H1 (cell line): ENCODE measurements around the gene SLC35E3. TPM values are rescaled to one million over a fixed set of nuclear protein-coding genes. Genes with fewer than 3 reads are reported as not detected.

ENCODE experiments used
- CTCF ChIA-PET: fragments of 300-600 bp; sonication (Branson Sonifier 250); formaldehyde crosslinking; loops from one replicate; lab custom pipeline; 2021; ENCODE audit not compliant: partially characterized antibody; lab: Charles Lee
- POLR2A ChIA-PET: fragments of 300-600 bp; sonication (Branson Sonifier 250); formaldehyde crosslinking; loops from one replicate; lab custom pipeline; 2021; ENCODE audit warnings: inconsistent platforms; ENCODE audit not compliant: partially characterized antibody; lab: Charles Lee
- DNase-seq, 2 experiments: peaks; one replicate each; pipeline versions ENCODE4 v3.0.0 to v3.0.0-alpha.2; 2010 to 2022; ENCODE audit warnings: low spot score in 2 of 2, low read depth in 1 of 2, mixed read lengths in 1 of 2
- FAIRE-seq: peaks from 2 replicates; lab custom pipeline; 2011; peaks lifted over from hg19 to GRCh38; lab: Jason Lieb, UNC
- H2AFZ ChIP-seq: 2 replicates; pipeline ENCODE4 v1.8.1; 2012; ENCODE audit warnings: low read length, inconsistent platforms
- H2AK5ac ChIP-seq: 2 replicates; pipeline ENCODE4 v1.6.1; 2013; ENCODE audit warnings: low read depth, low read length
- H2BK120ac ChIP-seq: replicated peaks from 2 replicates; pipeline ENCODE3; 2013; ENCODE audit warnings: low read depth, low read length, inconsistent platforms
- H2BK12ac ChIP-seq: 2 replicates; pipeline ENCODE4 v1.6.1; 2013; ENCODE audit warnings: low read depth, low read length
- H2BK15ac ChIP-seq: 2 replicates; pipeline ENCODE4 v1.6.1; 2013; ENCODE audit warnings: low read length
- H2BK20ac ChIP-seq: 2 replicates; pipeline ENCODE4 v1.6.1; 2013; ENCODE audit warnings: low read length
- H2BK5ac ChIP-seq: 2 replicates; pipeline ENCODE4 v1.6.1; 2013; ENCODE audit warnings: low read depth, low read length
- H3K14ac ChIP-seq: 2 replicates; pipeline ENCODE4 v1.6.1; 2013; ENCODE audit warnings: inconsistent platforms; ENCODE audit not compliant: insufficient read length
- H3K18ac ChIP-seq: 2 replicates; pipeline ENCODE4 v1.6.1; 2013; ENCODE audit warnings: low read length; ENCODE audit errors: extremely low read depth
- H3K23ac ChIP-seq: 2 replicates; pipeline ENCODE4 v1.6.1; 2013; ENCODE audit warnings: inconsistent platforms; ENCODE audit not compliant: insufficient read length
- H3K23me2 ChIP-seq: 2 replicates; pipeline ENCODE4 v1.6.1; 2013; ENCODE audit warnings: low read depth, low read length
- H3K27ac ChIP-seq: 2 replicates; pipeline ENCODE4 v1.6.1; 2011; ENCODE audit warnings: low read depth, low read length, inconsistent platforms
- H3K27me3 ChIP-seq, 4 experiments: replicated peaks in 1 of 4; 1 replicate in 1 of 4; 2 replicates in 3 of 4; pipeline versions ENCODE4 v1.6.1 to v1.8.1; 2011 to 2013; ENCODE audit warnings: low read length in 3 of 4, mild to moderate bottlenecking in 3 of 4, inconsistent platforms in 2 of 4, mixed read lengths in 2 of 4, moderate library complexity in 1 of 4; ENCODE audit not compliant: control insufficient read depth in 3 of 4, insufficient read depth in 3 of 4; ENCODE audit errors: extremely low read depth in 1 of 4
- H3K36me3 ChIP-seq, 4 experiments: 2 replicates each; pipeline versions ENCODE4 v1.6.1 to v1.8.1; 2011 to 2013; ENCODE audit warnings: mild to moderate bottlenecking in 4 of 4, low read length in 3 of 4, moderate library complexity in 2 of 4, control low read depth in 1 of 4, inconsistent platforms in 1 of 4; ENCODE audit not compliant: insufficient read depth in 4 of 4, control insufficient read depth in 2 of 4
- H3K4ac ChIP-seq: replicated peaks from 2 replicates; pipeline ENCODE3; 2013; ENCODE audit warnings: low read length, low read depth, mixed read lengths, inconsistent platforms; ENCODE audit not compliant: insufficient read length
- H3K4me1 ChIP-seq, 4 experiments: replicated peaks in 1 of 4; 1 replicate in 1 of 4; 2 replicates in 3 of 4; pipeline versions ENCODE4 v1.6.1 to v1.8.1; 2011 to 2013; ENCODE audit warnings: low read length in 3 of 4, inconsistent platforms in 2 of 4, mixed read lengths in 1 of 4; ENCODE audit not compliant: insufficient read depth in 4 of 4, control insufficient read depth in 3 of 4
- H3K4me2 ChIP-seq, 2 experiments: 2 replicates each; pipeline versions ENCODE4 v1.6.1 to v1.8.1; 2011 to 2013; ENCODE audit warnings: low read depth in 2 of 2, low read length in 2 of 2, control low read depth in 1 of 2, inconsistent platforms in 1 of 2, mild to moderate bottlenecking in 1 of 2; ENCODE audit not compliant: insufficient read depth in 1 of 2
- H3K4me3 ChIP-seq, 4 experiments: fragments of 200-600, 300-600 bp in 1 of 4; sonication (generic), shearing (Covaris generic), sonication (Bioruptor Twin) in 1 of 4; 2 replicates each; pipeline versions ENCODE4 v1.5.1 to v1.8.1; 2011 to 2016; ENCODE audit warnings: low read length in 4 of 4, low read depth in 3 of 4, control low read depth in 2 of 4, inconsistent platforms in 2 of 4, mild to moderate bottlenecking in 2 of 4, mixed read lengths in 1 of 4, moderate library complexity in 1 of 4; ENCODE audit not compliant: insufficient read depth in 2 of 4; ENCODE audit errors: extremely low read depth in 1 of 4
- H3K56ac ChIP-seq: replicated peaks from 2 replicates; pipeline ENCODE3; 2013; ENCODE audit warnings: low read depth, mild to moderate bottlenecking, mixed read lengths, low read length, inconsistent platforms; ENCODE audit not compliant: insufficient read length
- H3K79me1 ChIP-seq: 2 replicates; pipeline ENCODE4 v1.6.1; 2013; ENCODE audit warnings: low read depth, low read length, control low read depth
- H3K79me2 ChIP-seq, 2 experiments: 2 replicates each; pipeline versions ENCODE4 v1.6.1 to v1.8.1; 2012 to 2013; ENCODE audit warnings: low read length in 2 of 2, mild to moderate bottlenecking in 2 of 2, inconsistent platforms in 1 of 2; ENCODE audit not compliant: insufficient read depth in 2 of 2, control insufficient read depth in 1 of 2
- H3K9ac ChIP-seq, 4 experiments: replicated peaks in 1 of 4; 1 replicate in 1 of 4; 2 replicates in 3 of 4; pipeline versions ENCODE4 v1.6.1 to v1.8.1; 2011 to 2013; ENCODE audit warnings: low read depth in 3 of 4, low read length in 3 of 4, control low read depth in 2 of 4, mild to moderate bottlenecking in 2 of 4, moderate library complexity in 2 of 4, inconsistent platforms in 1 of 4; ENCODE audit errors: extremely low read depth in 1 of 4
- H3K9me3 ChIP-seq, 2 experiments: 2 replicates each; pipeline versions ENCODE4 v1.6.1 to v1.8.1; 2012 to 2013; ENCODE audit warnings: mild to moderate bottlenecking in 2 of 2, moderate library complexity in 2 of 2, control low read depth in 1 of 2, inconsistent platforms in 1 of 2, low read depth in 1 of 2, low read length in 1 of 2, mixed read lengths in 1 of 2; ENCODE audit not compliant: insufficient read depth in 2 of 2
- H4K20me1 ChIP-seq, 2 experiments: replicated peaks in 1 of 2; 2 replicates each; pipeline versions ENCODE3 to v1.8.1; 2011 to 2013; ENCODE audit warnings: inconsistent platforms in 2 of 2, low read length in 2 of 2, mild to moderate bottlenecking in 1 of 2; ENCODE audit not compliant: insufficient read depth in 2 of 2, control insufficient read depth in 1 of 2
- H4K5ac ChIP-seq: 2 replicates; pipeline ENCODE4 v1.6.1; 2013; ENCODE audit warnings: low read length, low read depth, mixed read lengths, inconsistent platforms; ENCODE audit not compliant: insufficient read length
- H4K8ac ChIP-seq: 2 replicates; pipeline ENCODE4 v1.8.0; 2013; ENCODE audit warnings: mild to moderate bottlenecking, moderate library complexity, low read length, inconsistent platforms; ENCODE audit not compliant: insufficient read depth; ENCODE audit errors: extremely low read depth
- H4K91ac ChIP-seq: replicated peaks from 2 replicates; pipeline ENCODE3; 2013; ENCODE audit warnings: low read length, mixed read lengths, inconsistent platforms; ENCODE audit not compliant: insufficient read length
- CTBP2 ChIP-seq: IDR thresholded peaks from 2 replicates; pipeline ENCODE4 v1.7.0; 2011; ENCODE audit warnings: borderline replicate concordance, mild to moderate bottlenecking, moderate library complexity, mixed read lengths, low read length; ENCODE audit not compliant: insufficient read depth, insufficient read length
- NANOG ChIP-seq: IDR thresholded peaks from 2 replicates; pipeline ENCODE4 v1.6.1; 2011; ENCODE audit warnings: low read length, low read depth, mild to moderate bottlenecking, inconsistent platforms; ENCODE audit not compliant: insufficient read depth, poor library complexity, severe bottlenecking
- WGBS, 2 experiments: shearing (Covaris generic) in 1 of 2; methylation state at CpG; one replicate each; pipeline versions ENCODE4 v1.1.6 to v1.1.7; 2013 to 2015; ENCODE audit warnings: low lambda C conversion rate in 2 of 2, mixed read lengths in 2 of 2, inconsistent platforms in 1 of 2, low coverage in 1 of 2, missing lambda C conversion rate in 1 of 2; ENCODE audit not compliant: insufficient replicate concordance in 2 of 2, insufficient coverage in 1 of 2, insufficient read length in 1 of 2; ENCODE audit errors: extremely low coverage in 1 of 2, missing lambda C conversion rate in 1 of 2; 5-methylcytosine and 5-hydroxymethylcytosine counted together
- polyA plus RNA-seq, 7 experiments: library from polyadenylated mRNA; depleted of rRNA in 3 of 7; stranded (reverse) in 5 of 7; unstranded in 2 of 7; fragments of >200 nt in 5 of 7; fragments of 200-250 nt in 2 of 7; gene quantifications; 1 replicate in 5 of 7; 2 replicates in 1 of 7; 4 replicates in 1 of 7; pipeline versions ENCODE4 v1.2.1 to v1.2.3, GENCODE V29; 2011 to 2013; ENCODE audit warnings: missing spikeins in 2 of 7, mixed read lengths in 2 of 7
- total RNA-seq: library from RNA; stranded (reverse); fragmentation: NEBNext Ultra II Directional; extraction: Animal tissue kit (Norgen Biotek cat#: 25700); gene quantifications from 2 replicates; pipeline ENCODE4 v1.2.1, GENCODE V29; 2021

The SLC35E3 gene
- total and polyA plus RNA-seq, 2 of the 8 experiments (the other 6 are each of a cell fraction or from before 2014, with no cell fraction given): 10.0 to 10.9 TPM

GRCh38 chr12:68785358-68785757 lies 39.4 kb downstream of the SLC35E3 start:
- ChIA-PET POLR2A (interaction anchor here (1.5 to 3.7 kb wide), 3 partner anchors 12 to 39 kb away, joined by 4 to 8 read pairs (median 5); partner anchors contain the start of gene MDM2), CTCF (interaction anchor here (2.5 kb wide), 1 partner anchor 45 kb away, joined by 8 read pairs; no protein-coding TSS in a partner anchor)
- FAIRE-seq: no peak
- Histone ChIP-seq H2BK15ac (no peak overlapping the region), H4K91ac (no peak overlapping the region), H2BK5ac (no peak overlapping the region), H3K9ac (no peak overlapping the region), H2BK20ac (no peak overlapping the region), H3K23ac (no peak overlapping the region), H3K27me3 (no peaks in the 10 kb centered on the region), H3K79me1 (no peaks in the 10 kb centered on the region), H2BK120ac (no peak overlapping the region), H3K4ac (no peak overlapping the region), H3K18ac (no peak overlapping the region), H2BK12ac (no peak overlapping the region), H2AK5ac (no peak overlapping the region), H3K4me3 (no peak overlapping the region), H3K4me1 (peaks cover 0 to 3% (median 0%) of the 10 kb centered on the region in 4 experiments; a peak in 1 of 7 replicates), H3K36me3 (no peaks in the 10 kb centered on the region), H4K8ac (no peak overlapping the region), H3K23me2 (no peaks in the 10 kb centered on the region), H3K56ac (no peak overlapping the region), H3K27ac (no peak overlapping the region), H4K5ac (no peak overlapping the region), H3K79me2 (no peaks in the 10 kb centered on the region), H3K14ac (no peak overlapping the region), H2AFZ (no peak overlapping the region), H3K4me2 (no peak overlapping the region), H4K20me1 (no peaks in the 10 kb centered on the region), H3K9me3 (no peaks in the 10 kb centered on the region)
- no peak for DNase-seq
- 78% methylated on average over 2 of the region's 2 CpGs; no CpG with 5 or more reads in 1 of the 2 experiments for WGBS, 2 experiments
- no peak for TF ChIP-seq CTBP2
- TF ChIP-seq NANOG: no peak
